ENCODE results near the gene FGFR2. TPM values are rescaled to one million over a fixed set of nuclear protein-coding genes. Genes with fewer than 3 reads are reported as not detected.
A peak's percentile ranks its signal among the peaks of the same experiment; 100 is the strongest.

Gene FGFR2
- total and polyA plus RNA-seq, 9 of the 15 experiments (the other 6 are each of a cell fraction or from before 2014, with no cell fraction given): 0.20 TPM; not detected in 8

- no peaks in the 10 kb centered on the region for H4K20me1 ChIP-seq (replicated peaks; ENCODE audit: control insufficient read depth, insufficient read depth, low read length)
- ChIA-PET CTCF (ENCODE audit: low intra/inter-chr PET ratio) (no interaction called here), POLR2A (no interaction called here)
- no peaks in the 10 kb centered on the region for H3K36me3 ChIP-seq (ENCODE audit: control insufficient read depth, insufficient read depth, low read length)
- intact Hi-C loops (cut with micrococcal nuclease): no loop called here
- peaks cover 0 to 6% of the 10 kb centered on the region in 2 experiments; a peak in 2 of 5 replicates for H3K4me1 ChIP-seq (replicated peaks in 1 of 2; ENCODE audit: control insufficient read depth in 2 of 2, insufficient read depth in 2 of 2, low read length in 2 of 2)
- H2AFZ ChIP-seq (ENCODE audit: low read depth, low read length): no peak overlapping the region
- H3K27me3 ChIP-seq (ENCODE audit: control insufficient read depth in 2 of 2, insufficient read depth in 2 of 2, low read length in 2 of 2): peaks cover 0 to 21% of the 10 kb centered on the region in 2 experiments; a peak in 2 of 5 replicates
- FAIRE-seq: no peak
- H3K79me2 ChIP-seq (ENCODE audit: control insufficient read depth, insufficient read depth, low read length): no peaks in the 10 kb centered on the region
- 0% methylated on average over 4 of the region's 6 CpGs for whole genome bisulfite sequencing (ENCODE audit: insufficient coverage, low coverage, missing lambda C conversion rate)
- BruUV-seq (replicated peaks): no TSS peak
- DNase-seq (ENCODE audit: extremely low read depth in 1 of 4, low spot score in 3 of 4): no peak
- no peak for ATAC-seq
- no peak for TF ChIP-seq ZNF780A (CRISPR knock-in tag; IDR thresholded peaks at IDR 0.05)
- TF ChIP-seq SLC30A9 (CRISPR knock-in tag; IDR thresholded peaks at IDR 0.05): no peak
- in situ Hi-C loops (cut with MboI): no loop called here
- H3K9me3 ChIP-seq (replicated peaks; ENCODE audit: control insufficient read depth, insufficient read depth, low read depth, low read length): no peaks in the 10 kb centered on the region
- no peak overlapping the region for H3K4me2 ChIP-seq (ENCODE audit: insufficient read depth, low read length)
- H3K9me1 ChIP-seq (ENCODE audit: control insufficient read depth, insufficient read depth, low read length): no peaks in the 10 kb centered on the region
- H3K4me3 ChIP-seq: no peak overlapping the region
- H3K27ac ChIP-seq (ENCODE audit: extremely low read depth, low read depth, low read length): no peak overlapping the region
- no peak overlapping the region for H3K9ac ChIP-seq (ENCODE audit: insufficient read depth in 1 of 2, low read depth in 2 of 2, low read length in 2 of 2)
These were observed 15.2 kb upstream of the FGFR2 start for GRCh38 chr10:121613456-121613855.

GRCh38 chr10:121611393-121612159 is 13.3 kb upstream of the FGFR2 start:
- Histone ChIP-seq H3K27ac (ENCODE audit: extremely low read depth, low read depth, low read length) (no peak overlapping the region), H4K20me1 (replicated peaks; ENCODE audit: control insufficient read depth, insufficient read depth, low read length) (no peaks in the 10 kb centered on the region), H3K27me3 (ENCODE audit: control insufficient read depth in 2 of 2, insufficient read depth in 2 of 2, low read length in 2 of 2) (peaks cover 0 to 27% of the 10 kb centered on the region in 2 experiments; a peak in 2 of 5 replicates), H3K9ac (ENCODE audit: insufficient read depth in 1 of 2, low read depth in 2 of 2, low read length in 2 of 2) (no peak overlapping the region), H3K4me2 (ENCODE audit: insufficient read depth, low read length) (no peak overlapping the region), H3K4me3 (no peak overlapping the region), H3K4me1 (replicated peaks in 1 of 2; ENCODE audit: control insufficient read depth in 2 of 2, insufficient read depth in 2 of 2, low read length in 2 of 2) (peaks cover 0 to 7% of the 10 kb centered on the region in 2 experiments; a peak in 2 of 5 replicates), H3K79me2 (ENCODE audit: control insufficient read depth, insufficient read depth, low read length) (no peaks in the 10 kb centered on the region), H3K9me3 (replicated peaks; ENCODE audit: control insufficient read depth, insufficient read depth, low read depth, low read length) (no peaks in the 10 kb centered on the region), H2AFZ (ENCODE audit: low read depth, low read length) (no peak overlapping the region), H3K36me3 (ENCODE audit: control insufficient read depth, insufficient read depth, low read length) (no peaks in the 10 kb centered on the region), H3K9me1 (ENCODE audit: control insufficient read depth, insufficient read depth, low read length) (no peaks in the 10 kb centered on the region)
- no peak for TF ChIP-seq E2F5 (CRISPR knock-in tag; IDR thresholded peaks at IDR 0.05)
- TF ChIP-seq, protein P1, sequence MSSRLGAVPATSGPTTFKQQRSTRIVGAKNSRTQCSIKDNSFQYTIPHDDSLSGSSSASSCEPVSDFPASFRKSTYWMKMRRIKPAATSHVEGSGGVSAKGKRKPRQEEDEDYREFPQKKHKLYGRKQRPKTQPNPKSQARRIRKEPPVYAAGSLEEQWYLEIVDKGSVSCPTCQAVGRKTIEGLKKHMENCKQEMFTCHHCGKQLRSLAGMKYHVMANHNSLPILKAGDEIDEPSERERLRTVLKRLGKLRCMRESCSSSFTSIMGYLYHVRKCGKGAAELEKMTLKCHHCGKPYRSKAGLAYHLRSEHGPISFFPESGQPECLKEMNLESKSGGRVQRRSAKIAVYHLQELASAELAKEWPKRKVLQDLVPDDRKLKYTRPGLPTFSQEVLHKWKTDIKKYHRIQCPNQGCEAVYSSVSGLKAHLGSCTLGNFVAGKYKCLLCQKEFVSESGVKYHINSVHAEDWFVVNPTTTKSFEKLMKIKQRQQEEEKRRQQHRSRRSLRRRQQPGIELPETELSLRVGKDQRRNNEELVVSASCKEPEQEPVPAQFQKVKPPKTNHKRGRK (tag; IDR thresholded peaks at IDR 0.05): peak; percentile 87
- intact Hi-C loops (cut with micrococcal nuclease): no loop called here
- no peak for ATAC-seq
- in situ Hi-C loops (cut with MboI): no loop called here
- POLR2A ChIA-PET: no interaction called here
- no peak for DNase-seq (ENCODE audit: extremely low read depth in 1 of 4, low spot score in 3 of 4)
- no peak for FAIRE-seq
- CTCF ChIA-PET (ENCODE audit: low intra/inter-chr PET ratio): no interaction called here
- WGBS (ENCODE audit: insufficient coverage, low coverage, missing lambda C conversion rate): 9% methylated on average over 12 of the region's 12 CpGs
- BruUV-seq (replicated peaks): no TSS peak
